HG02885 (cell line): ENCODE results near the gene GFI1.

Experiments used
- ATAC-seq: cut with Tn5 transposase; IDR thresholded peaks from one replicate; pipeline ENCODE4 v1.9.1; 2021; ENCODE audit warnings: mild to moderate bottlenecking; ENCODE audit not compliant: unreplicated experiment, poor library complexity

Gene GFI1

GRCh38 chr1:92488832-92489231 lies 2.1 kb upstream of the GFI1 start:
- ATAC-seq, result no peak

- ATAC-seq, result no peak
Measured at GRCh38 chr1:92488416-92488815, 1.7 kb upstream of the GFI1 start.

- ATAC-seq, result no peak
Measured at GRCh38 chr1:92487078-92487605, 417 bp upstream of the GFI1 start.

- peak; percentile 60 for ATAC-seq
Measured at GRCh38 chr1:92485381-92486250, 1.1 kb downstream of the GFI1 start.

GRCh38 chr1:92484472-92485380 lies 2.0 kb downstream of the GFI1 start:
- ATAC-seq, result peak; percentile 34

GRCh38 chr1:92483610-92484471 lies 2.9 kb downstream of the GFI1 start:
- ATAC-seq, result no peak

GRCh38 chr1:92482665-92483609 lies 3.8 kb downstream of the GFI1 start:
- no peak for ATAC-seq

GRCh38 chr1:92481971-92482664 lies 4.6 kb downstream of the GFI1 start:
- no peak for ATAC-seq

- ATAC-seq, result no peak
Measured at GRCh38 chr1:92481599-92481925, 5.2 kb downstream of the GFI1 start.

GRCh38 chr1:92480813-92481598 lies 5.7 kb downstream of the GFI1 start:
- no peak for ATAC-seq

GRCh38 chr1:92480200-92480812 lies 6.4 kb downstream of the GFI1 start:
- ATAC-seq, result no peak

GRCh38 chr1:92479587-92479986 lies 7.1 kb downstream of the GFI1 start:
- no peak for ATAC-seq

GRCh38 chr1:92478393-92478792 lies 8.3 kb downstream of the GFI1 start:
- no peak for ATAC-seq

GRCh38 chr1:92476071-92476631 lies 10.6 kb downstream of the GFI1 start:
- ATAC-seq, result no peak

- ATAC-seq, result no peak
Measured at GRCh38 chr1:92475029-92475428, 11.7 kb downstream of the GFI1 start.

- peak; percentile 85 for ATAC-seq
Measured at GRCh38 chr1:92473781-92474495, 12.8 kb downstream of the GFI1 start.
